MM.1S (cell line): ENCODE results near the gene FAM20A.

Source experiments
- CTCF ChIP-seq: fragments of 300-600 bp; sonication (generic); IDR thresholded peaks from 2 replicates; pipeline ENCODE4 v1.5.1; 2016; ENCODE audit warnings: antibody characterized with exemption, low read length, mixed read lengths
- EZH2 ChIP-seq: fragments of 300-600 bp; sonication (generic); optimal IDR thresholded peaks from 2 replicates; pipeline ENCODE3; 2017; ENCODE audit warnings: low read depth, mild to moderate bottlenecking, antibody characterized with exemption, low read length, mixed read lengths
- EZH2phosphoT487 ChIP-seq: fragments of 300-600 bp; sonication (generic); IDR thresholded peaks from 2 replicates; pipeline ENCODE4 v1.6.1; 2018; ENCODE audit warnings: antibody characterized with exemption, low read length

- no peak for TF ChIP-seq CTCF
- no peak for TF ChIP-seq EZH2phosphoT487
- no peak for TF ChIP-seq EZH2
Observed at GRCh38 chr17:68599091-68599490, 2.1 kb downstream of the FAM20A start.
